Brain pericyte (primary cell): ENCODE measurements around the gene GMEB2.
"Not testable (repeated sequence)": the region's sequence is repeated elsewhere in the genome, so short reads cannot be mapped to it uniquely, and the experiment has no call there.

Experiments
- DNase-seq: peaks from one replicate; pipeline ENCODE4 v3.0.0-alpha.2; 2012; ENCODE audit warnings: low read depth, low spot score

GMEB2 gene

DNA sequence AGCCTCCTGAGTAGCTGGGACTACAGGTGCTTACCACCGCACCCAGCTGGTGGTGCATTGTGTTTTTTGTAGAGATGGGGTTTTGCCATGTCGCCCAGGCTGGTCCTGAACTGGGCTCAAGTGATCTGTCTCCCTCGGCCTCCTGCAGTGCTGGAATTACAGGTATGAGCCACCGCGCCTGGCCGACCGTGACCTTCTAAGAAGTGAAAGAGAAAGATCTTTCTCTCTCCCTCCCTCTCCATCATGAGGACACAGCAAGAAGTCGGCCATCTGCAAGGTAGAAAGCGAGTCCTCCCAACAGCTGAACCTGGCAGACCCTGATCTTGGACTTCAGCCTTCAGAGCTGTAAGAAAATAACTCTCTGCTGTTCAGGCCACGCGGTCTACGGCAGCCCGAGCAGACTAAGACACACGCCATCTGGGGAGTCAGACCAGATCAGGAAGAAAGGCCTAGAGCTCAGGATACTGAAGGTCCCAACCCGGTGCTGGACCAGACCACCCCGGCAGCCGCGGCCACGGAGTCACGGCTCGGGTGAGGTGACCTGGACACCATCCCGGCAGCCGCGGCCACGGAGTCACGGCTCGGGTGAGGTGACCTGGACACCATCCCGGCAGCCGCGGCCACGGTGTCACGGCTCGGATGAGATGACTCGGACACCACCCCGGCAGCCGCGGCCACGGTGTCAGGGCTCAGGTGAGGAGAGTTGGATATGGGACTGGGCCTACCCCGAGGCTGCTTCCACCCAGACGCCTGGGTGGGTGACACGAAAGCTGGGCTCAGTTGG lies 9.6 kb downstream of the GMEB2 start:
- no peak for DNase-seq

- DNase-seq = not testable (repeated sequence)
These were observed 12.9 kb downstream of the GMEB2 start for GRCh38 chr20:63613863-63614594.

GRCh38 chr20:63612276-63612931 lies 14.5 kb downstream of the GMEB2 start:
- no peak for DNase-seq

DNA sequence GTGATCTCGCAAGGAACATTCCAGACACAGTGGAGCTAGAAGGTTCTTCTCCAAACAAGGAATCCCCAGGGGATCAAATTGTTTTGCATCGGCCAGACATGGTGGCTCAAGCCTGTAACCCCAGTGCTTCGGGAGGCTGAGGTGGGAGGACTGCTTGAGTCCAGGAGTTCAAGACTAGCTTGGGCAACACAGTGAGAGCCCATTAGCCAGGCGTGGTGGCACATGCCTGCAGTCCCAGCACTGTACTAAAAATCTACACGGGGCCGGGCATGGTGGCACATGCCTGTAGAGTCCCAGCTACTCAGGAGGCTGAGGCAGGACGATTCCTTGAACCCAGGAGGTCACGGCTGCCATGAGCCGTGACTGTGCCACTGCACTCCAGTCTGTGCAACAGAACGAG lies 15.3 kb downstream of the GMEB2 start:
- no peak for DNase-seq

- no peak for DNase-seq
These were observed 16.1 kb downstream of the GMEB2 start for GRCh38 chr20:63610581-63611435.

GRCh38 chr20:63606686-63607085 lies 20.2 kb downstream of the GMEB2 start:
- no peak for DNase-seq

- no peak for DNase-seq
These were observed 24.6 kb downstream of the GMEB2 start for GRCh38 chr20:63602321-63602720.

DNA sequence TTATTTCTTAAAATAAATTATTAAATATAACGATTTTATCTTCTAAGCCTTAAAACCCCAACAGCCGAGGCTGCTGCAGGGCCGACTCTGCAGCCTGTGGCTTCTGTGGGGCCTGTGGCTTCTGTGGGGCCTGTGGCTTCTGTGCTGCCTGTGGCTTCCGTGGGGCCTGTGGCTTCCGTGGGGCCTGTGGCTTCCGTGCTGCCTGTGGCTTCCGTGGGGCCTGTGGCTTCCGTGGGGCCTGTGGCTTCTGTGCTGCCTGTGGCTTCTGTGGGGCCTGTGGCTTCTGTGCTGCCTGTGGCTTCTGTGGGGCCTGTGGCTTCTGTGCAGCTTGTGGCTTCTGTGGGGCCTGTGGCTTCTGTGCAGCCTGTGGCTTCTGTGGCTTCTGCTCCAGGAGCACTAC lies 25.2 kb downstream of the GMEB2 start:
- not testable (repeated sequence) for DNase-seq

- no peak for DNase-seq
These were observed 27.4 kb downstream of the GMEB2 start for GRCh38 chr20:63599396-63600050.

GRCh38 chr20:63598479-63599395 lies 28.2 kb downstream of the GMEB2 start:
- DNase-seq = no peak

DNA sequence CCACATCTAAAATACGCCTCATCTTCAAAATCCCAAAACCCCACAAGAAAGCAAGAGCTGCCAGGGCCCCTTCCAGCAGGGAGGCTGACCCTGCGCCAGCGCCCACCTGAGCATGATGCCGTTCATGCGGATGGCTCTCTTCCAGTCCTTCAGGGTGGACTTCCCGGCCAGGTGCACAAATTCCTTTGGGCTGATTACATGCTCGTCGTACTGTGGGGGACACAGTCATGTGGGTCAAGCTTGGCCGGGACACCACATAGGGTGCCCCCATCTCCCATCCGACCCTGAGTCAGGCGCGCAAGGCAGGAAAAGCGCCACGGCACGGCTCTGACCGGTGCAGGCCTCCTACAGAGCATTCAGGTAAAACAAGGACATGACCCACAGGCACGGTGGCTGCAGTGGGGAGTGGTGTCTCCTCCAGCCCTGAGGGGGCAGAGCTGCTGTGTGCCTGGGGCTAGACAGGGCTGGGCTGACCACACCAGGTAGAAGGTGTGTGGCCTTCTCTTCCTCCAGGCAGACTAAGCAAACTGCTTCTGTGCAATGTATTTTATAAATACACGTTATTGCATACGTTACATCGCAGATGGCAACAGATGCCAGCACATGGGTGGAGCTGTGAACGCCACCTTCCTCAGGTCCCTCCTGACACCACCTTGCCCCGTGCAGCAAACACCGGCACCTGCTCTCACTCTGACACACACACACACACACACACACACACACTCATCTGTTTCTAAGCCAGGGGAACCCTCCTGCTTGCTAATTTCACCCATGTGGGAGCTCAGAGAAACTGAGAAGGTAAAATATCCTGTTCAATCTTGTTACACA lies 29.0 kb downstream of the GMEB2 start:
- DNase-seq = no peak

- DNase-seq = no peak
These were observed 30.5 kb downstream of the GMEB2 start for GRCh38 chr20:63596423-63596822.

- no peak for DNase-seq
These were observed 31.3 kb downstream of the GMEB2 start for GRCh38 chr20:63595416-63596127.

GRCh38 chr20:63594043-63594561 lies 32.8 kb downstream of the GMEB2 start:
- peak; percentile 46 for DNase-seq

DNA sequence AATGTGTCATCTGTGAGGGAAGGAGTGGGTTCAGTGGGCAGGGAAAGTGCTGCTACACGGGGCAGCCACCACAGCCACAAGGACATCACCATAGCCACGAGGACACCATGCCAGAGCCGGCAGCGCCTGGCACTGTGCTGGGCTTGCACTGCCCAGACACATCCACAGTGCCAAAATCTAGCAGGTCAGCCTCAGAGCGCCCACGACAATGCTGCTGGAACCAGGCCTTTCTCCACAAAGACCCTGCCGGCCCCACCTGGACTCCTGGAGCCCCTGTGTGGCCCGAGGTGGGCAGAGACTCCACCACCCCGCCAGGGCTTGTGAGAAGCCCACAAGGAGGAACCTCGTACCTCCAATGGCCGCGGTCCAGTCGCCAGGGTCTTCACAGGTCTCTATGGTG lies 34.2 kb downstream of the GMEB2 start:
- DNase-seq = no peak

DNA sequence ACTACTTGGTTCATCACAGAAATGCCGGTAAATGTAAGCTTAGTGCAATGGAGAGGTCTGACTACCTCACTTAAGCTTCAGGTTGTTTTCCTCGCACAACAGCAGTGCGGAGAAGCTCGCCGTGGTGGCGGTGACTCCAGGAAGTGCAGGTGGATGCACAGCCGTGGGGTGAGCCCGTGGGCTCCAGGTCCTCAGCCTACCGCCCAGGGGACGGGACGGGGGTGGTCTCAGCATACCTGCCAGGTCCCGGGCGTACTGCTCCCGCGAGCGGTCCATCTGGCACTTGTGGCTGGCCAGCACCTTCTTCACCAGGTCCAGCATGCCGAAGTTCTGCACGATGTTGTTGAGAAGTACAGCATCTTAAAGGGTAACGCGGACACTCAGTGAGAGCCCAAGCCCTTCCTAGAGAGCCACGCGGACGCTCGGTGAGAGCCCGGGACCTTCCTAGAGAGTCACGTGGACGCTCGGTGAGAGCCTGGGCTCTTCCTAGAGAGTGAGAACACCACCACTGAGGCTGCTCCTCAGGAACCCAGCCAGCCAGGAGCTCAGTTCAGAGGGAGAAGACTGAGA lies 35.0 kb downstream of the GMEB2 start:
- no peak for DNase-seq

- DNase-seq = no peak
These were observed 35.8 kb downstream of the GMEB2 start for GRCh38 chr20:63591147-63591533.
